Smooth muscle cell of bladder (primary cell): ENCODE measurements around the gene LAP3. TPM values are rescaled to one million over a fixed set of nuclear protein-coding genes. Genes with fewer than 3 reads are reported as not detected.

Source experiments
- total RNA-seq: library from RNA; depleted of rRNA; stranded (reverse); fragments of >200 nt; gene quantifications from 2 replicates; pipeline ENCODE4 v1.2.3, GENCODE V29; 2014

LAP3 gene
- 77.5 and 84.3 TPM in 2 replicates for total RNA-seq

DNA sequence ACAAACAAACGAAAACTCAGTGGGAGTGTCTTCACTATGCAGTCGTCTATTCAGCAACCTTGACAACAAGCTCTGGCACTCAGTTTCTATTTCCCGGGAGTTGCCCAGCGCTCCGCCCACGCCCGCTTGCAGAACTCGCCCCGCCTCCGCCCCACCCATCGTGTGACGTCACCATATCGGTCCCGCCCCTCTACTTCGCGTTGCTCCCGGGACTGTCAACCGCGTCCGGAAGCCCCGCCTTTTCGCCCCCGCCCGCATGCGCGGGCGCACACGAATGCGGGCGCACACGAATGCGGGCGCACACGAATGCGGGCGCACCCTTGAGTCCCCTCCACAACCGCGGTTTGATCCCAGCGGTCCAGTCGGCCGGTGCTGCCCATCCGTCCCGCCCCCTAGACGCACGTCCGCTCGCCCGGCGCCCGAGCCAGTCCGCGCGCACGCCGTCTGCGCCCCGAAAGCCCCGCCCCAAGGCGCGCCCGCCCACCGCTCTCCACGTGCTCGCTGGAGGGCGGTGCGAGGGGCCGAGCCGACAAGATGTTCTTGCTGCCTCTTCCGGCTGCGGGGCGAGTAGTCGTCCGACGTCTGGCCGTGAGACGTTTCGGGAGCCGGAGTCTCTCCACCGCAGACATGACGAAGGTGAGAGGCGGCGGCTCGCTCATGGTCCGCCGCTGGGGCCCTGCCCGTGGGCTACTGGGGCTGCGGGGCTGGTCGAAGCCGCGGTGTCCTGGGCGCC is at the start of gene LAP3:
Gene LAP3, plus strand, starts transcription at position 267 of the 733 bp plus-strand sequence. Its CDS starts 268 bp downstream, at position 535.

DNA sequence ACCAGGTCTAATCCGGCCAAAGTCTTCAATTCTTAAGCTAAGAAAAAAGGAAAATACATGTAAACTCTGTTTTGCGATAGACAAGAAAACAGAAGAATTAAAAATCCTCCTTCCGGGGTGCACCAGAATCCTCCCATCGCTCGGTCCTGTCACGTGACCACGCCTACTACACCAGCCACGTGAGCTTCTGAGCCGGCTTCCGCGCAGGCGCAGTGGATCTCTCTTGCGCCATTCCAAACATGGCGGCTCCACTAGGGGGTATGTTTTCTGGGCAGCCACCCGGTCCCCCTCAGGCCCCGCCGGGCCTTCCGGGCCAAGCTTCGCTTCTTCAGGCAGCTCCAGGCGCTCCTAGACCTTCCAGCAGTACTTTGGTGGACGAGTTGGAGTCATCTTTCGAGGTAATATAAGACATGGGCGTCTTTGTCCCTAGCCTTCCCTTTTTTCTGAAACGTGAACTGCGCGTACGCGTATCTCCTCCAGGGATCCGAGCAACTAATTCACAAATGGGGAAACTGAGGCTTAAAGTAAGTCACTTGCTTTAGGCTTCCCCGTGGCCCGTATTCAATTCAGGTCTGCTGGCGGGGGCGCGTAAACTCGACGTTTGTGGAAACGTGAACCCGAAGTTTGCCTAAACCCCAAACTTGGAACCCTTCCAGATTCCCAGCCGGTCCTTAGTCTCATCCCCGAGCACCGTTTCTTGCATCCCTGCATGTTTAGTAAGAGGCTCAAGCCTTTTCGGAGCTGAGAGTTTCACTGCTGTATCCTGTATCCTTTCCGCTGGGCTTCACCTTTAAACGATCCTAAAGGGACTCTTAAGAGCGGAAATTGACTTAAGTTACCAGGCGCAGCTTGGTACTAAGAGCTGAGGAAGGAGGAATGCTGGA is 37.7 kb downstream of the LAP3 start, which contains the start of gene MED28:
Gene MED28, plus strand, starts transcription at position 226 of the 884 bp plus-strand sequence. Its CDS starts 14 bp downstream, at position 240.

Other genes with a start within 250 kb of the LAP3 start
- 14.4 and 25.7 TPM in 2 replicates for gene QDPR, start 65.1 kb upstream of the LAP3 start, total RNA-seq
- gene CLRN2, start 62.0 kb upstream of the LAP3 start, total RNA-seq: not detected in 2 replicates
- 8.0 and 10.3 TPM in 2 replicates for gene MED28, start 37.4 kb downstream of the LAP3 start, total RNA-seq
- under 0.01 TPM in 1 of 2 replicates, not detected in the other for gene FAM184B, start 204.4 kb downstream of the LAP3 start, total RNA-seq
- gene DCAF16, start 233.6 kb downstream of the LAP3 start, total RNA-seq: 21.2 and 24.1 TPM in 2 replicates
- 2.3 and 2.6 TPM in 2 replicates for gene NCAPG, start 233.8 kb downstream of the LAP3 start, total RNA-seq